ENCODE measurements around the gene GAS6. TPM values are rescaled to one million over a fixed set of nuclear protein-coding genes. Genes with fewer than 3 reads are reported as not detected.

The GAS6 gene
- total RNA-seq, 4 donors from 2014 or later, result 34.5 to 148 (median 79.7) TPM

DNA sequence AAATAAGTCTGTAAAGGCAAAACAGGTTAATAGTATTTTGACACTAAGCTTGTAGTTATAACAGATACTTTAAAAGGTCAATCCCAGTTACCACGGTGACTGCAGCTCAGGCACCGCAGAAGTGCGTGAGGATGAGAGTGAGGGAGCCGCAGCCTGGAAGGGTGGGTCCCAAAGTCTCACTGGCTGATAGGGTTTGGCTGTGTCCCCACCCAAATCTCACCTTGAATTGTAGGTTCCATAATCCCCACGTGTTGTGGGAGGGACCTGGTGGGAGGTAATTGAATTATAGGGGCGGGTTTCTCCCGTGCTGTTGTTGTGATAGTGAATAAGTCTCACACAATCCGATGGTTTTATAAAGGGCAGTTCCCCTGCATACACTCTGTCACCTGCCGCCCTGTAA lies 40.0 kb upstream of the GAS6 start:
- TF ChIP-seq, protein P1, sequence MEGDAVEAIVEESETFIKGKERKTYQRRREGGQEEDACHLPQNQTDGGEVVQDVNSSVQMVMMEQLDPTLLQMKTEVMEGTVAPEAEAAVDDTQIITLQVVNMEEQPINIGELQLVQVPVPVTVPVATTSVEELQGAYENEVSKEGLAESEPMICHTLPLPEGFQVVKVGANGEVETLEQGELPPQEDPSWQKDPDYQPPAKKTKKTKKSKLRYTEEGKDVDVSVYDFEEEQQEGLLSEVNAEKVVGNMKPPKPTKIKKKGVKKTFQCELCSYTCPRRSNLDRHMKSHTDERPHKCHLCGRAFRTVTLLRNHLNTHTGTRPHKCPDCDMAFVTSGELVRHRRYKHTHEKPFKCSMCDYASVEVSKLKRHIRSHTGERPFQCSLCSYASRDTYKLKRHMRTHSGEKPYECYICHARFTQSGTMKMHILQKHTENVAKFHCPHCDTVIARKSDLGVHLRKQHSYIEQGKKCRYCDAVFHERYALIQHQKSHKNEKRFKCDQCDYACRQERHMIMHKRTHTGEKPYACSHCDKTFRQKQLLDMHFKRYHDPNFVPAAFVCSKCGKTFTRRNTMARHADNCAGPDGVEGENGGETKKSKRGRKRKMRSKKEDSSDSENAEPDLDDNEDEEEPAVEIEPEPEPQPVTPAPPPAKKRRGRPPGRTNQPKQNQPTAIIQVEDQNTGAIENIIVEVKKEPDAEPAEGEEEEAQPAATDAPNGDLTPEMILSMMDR (IDR thresholded peaks at IDR 0.05; ENCODE audit: low read depth), result no peak

DNA sequence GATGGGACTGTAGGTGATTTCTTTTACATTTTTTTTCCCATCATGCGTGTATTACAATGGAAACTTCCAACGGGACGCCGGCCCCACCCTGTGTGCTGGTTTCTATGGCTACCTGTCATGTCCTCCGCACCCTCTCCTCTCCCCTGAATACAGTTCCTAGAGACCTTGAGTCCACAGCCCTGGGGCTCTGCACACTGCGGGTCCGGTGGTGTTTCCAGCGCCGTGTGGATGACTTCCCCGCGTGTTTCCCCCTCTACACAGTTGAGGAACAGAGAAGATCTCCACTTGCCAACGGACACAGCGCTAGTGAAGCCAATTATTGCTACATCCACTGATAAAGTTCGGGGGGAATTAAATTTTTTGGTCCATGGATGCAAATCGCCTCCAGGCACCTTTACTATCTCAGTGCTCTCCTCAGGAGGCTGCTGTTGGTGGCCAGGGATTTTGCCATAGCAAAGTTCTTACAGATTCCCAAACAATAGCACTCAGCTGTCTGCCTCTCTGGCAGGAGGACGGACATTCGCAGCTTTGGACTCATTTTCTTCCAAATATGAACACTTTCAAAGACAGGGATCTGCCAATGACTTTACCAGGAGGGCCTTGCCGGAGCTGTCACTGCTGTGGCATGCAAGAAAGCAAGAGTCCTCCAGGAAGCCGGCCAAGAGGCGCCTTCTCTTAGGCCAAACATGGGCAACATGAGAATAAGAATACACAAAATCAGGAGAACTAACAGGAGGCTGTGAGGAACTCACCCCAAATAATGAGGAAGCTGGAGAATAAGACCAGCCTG lies 39.3 kb upstream of the GAS6 start:
- TF ChIP-seq, protein P1 (IDR thresholded peaks at IDR 0.05; ENCODE audit: low read depth), result no peak

DNA sequence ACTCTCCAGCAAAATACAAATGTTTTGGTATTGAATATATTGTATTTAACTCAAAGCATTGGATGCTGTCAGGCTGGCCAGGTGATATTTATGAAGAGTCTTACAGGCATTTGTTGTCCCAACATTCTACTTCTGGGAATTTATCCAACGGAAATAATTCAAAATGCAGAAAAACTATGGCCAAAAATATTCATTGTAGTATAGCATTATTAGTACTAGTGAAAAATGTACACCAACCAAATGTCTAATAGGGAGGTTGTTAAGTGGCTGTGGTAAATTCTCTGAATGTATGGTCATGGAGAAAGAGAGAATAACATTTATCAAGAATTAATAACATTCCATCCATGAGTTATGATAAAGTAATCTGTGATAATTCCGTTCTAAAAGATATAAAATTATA lies 38.6 kb upstream of the GAS6 start:
- TF ChIP-seq, protein P1 (IDR thresholded peaks at IDR 0.05; ENCODE audit: low read depth), result no peak

DNA sequence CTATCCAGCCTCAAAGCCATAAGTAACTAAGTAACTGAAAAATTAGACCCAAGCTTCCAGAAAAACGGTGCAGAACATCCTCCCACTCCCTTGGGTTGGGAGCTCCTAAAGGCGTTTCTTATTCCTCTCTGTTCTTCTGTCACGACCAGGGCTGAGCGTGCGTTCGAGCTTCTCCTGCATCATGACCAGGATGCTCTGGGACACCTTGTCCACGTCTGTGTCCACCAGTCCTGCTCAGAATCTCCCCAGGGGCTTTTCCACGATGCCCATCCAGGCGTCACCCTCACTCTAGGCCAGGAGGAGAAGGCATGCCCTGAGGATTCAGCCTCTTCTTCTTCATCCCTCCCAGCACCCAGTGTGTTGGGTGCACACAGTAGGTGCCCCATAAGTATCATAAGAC lies 37.8 kb upstream of the GAS6 start:
- TF ChIP-seq, protein P1 (IDR thresholded peaks at IDR 0.05; ENCODE audit: low read depth), result no peak

DNA sequence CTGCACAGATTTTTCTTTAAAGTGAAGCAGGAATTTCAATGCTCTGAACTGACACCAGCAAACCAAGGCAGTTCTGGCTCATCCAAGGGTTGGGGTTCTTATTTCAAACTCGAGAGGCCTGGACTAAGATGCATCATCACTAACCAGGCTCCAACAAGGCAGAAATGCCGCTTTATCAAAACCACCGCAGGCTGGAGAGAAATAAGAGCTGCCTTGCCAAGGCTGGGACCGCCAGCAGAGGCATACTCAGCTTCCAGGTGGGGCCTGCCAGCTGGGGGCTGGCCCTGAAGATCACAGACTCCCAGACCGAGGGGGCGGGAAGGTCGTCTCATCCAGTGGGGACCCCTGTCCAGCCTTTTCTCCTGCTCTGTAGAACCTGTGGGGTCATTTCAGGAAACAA lies 37.4 kb upstream of the GAS6 start:
- TF ChIP-seq, protein P1 (IDR thresholded peaks at IDR 0.05; ENCODE audit: low read depth), result no peak

DNA sequence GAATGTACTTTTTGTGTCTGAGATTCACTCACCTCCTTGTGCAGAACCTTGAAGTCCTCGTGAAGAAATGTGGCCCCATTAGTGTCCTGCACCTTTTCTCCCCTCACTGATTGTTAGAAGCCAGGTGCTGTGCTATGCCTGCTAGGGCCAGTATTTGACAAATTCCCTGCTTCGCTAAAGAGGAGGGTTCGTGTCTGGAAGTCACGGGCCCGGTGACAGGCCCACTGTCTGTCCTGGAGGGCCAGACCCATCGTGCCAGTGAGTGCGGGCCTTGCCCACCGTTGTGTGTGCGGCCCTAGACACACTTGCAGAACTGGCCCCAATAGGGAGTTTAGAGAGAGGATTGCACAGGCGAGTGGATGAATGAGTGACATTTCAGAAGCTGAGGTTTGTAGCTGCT lies 36.8 kb upstream of the GAS6 start:
- TF ChIP-seq, protein P1 (IDR thresholded peaks at IDR 0.05; ENCODE audit: low read depth), result no peak

DNA sequence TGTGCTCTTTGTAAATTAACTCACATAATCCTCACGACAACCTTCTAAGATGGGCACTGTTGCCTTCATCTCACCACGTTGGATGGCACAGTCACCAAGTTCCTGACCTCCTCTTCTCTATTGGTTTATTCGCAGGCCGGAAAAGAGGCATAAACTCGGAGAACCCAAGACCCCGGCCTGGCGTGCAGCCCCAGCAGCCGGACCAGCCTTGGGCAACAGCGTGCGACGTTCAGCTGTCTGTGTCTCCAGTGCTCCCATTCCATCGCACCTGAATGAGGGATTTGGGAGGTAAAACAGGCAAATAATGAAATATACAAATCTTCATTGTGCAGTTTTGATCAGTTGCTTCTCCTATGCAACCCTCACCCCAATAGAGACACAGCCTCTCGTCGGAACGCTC lies 34.5 kb upstream of the GAS6 start:
- TF ChIP-seq, protein P1 (IDR thresholded peaks at IDR 0.05; ENCODE audit: low read depth), result no peak
